Natural killer cell (primary cell): ENCODE data around the gene ZNF326. TPM values are rescaled to one million over a fixed set of nuclear protein-coding genes. Genes with fewer than 3 reads are reported as not detected.
A peak's percentile ranks its signal among the peaks of the same experiment; 100 is the strongest.

Experiments
- ATAC-seq, 3 donors: fragments of 150-1000 bp in 2 of 3; fragments of 200-7000 bp in 1 of 3; cut with Tn5 transposase; 1 replicate in 1 of 3; 2 replicates in 2 of 3; pipeline ENCODE4 v1.10.0; 2021; ENCODE audit warnings: mild to moderate bottlenecking in 2 of 3, moderate library complexity in 2 of 3
- DNase-seq, 2 donors: peaks; one replicate each; pipeline versions ENCODE4 v3.0.0 to v3.0.0-alpha.2; 2013 to 2021; ENCODE audit warnings: mixed read lengths in 1 of 2
- H3K27ac ChIP-seq: one replicate; pipeline ENCODE4 v1.5.1; 2013; ENCODE audit warnings: mild to moderate bottlenecking, low read length
- H3K27me3 ChIP-seq: one replicate; pipeline ENCODE4 v1.6.1; 2013; ENCODE audit warnings: low read length; ENCODE audit not compliant: control insufficient read depth, insufficient read depth
- H3K36me3 ChIP-seq: one replicate; pipeline ENCODE4 v1.6.1; 2013; ENCODE audit warnings: low read length; ENCODE audit not compliant: control insufficient read depth, insufficient read depth
- H3K4me1 ChIP-seq: one replicate; pipeline ENCODE4 v1.6.1; 2013; ENCODE audit warnings: low read length; ENCODE audit not compliant: control insufficient read depth, insufficient read depth
- H3K4me3 ChIP-seq: one replicate; pipeline ENCODE4 v1.5.1; 2013; ENCODE audit warnings: low read length
- H3K9me3 ChIP-seq: one replicate; pipeline ENCODE4 v1.6.1; 2013; ENCODE audit warnings: low read length; ENCODE audit not compliant: control insufficient read depth, insufficient read depth
- H3K27ac Mint-ChIP-seq, 2 donors: one replicate each; pipeline ENCODE4 v1.8.0; 2022; ENCODE audit warnings: mild to moderate bottlenecking in 2 of 2, mixed read lengths in 2 of 2, moderate library complexity in 1 of 2
- H3K27me3 Mint-ChIP-seq, 2 donors: one replicate each; pipeline ENCODE4 v1.8.0; 2022; ENCODE audit warnings: low read depth in 2 of 2, mixed read lengths in 2 of 2
- H3K36me3 Mint-ChIP-seq: one replicate; pipeline ENCODE4 v1.8.0; 2022; ENCODE audit warnings: mixed read lengths
- H3K4me1 Mint-ChIP-seq, 2 donors: one replicate each; pipeline ENCODE4 v1.8.0; 2022; ENCODE audit warnings: mixed read lengths in 2 of 2
- H3K4me3 Mint-ChIP-seq: one replicate; pipeline ENCODE4 v1.8.0; 2022; ENCODE audit warnings: mild to moderate bottlenecking, moderate library complexity, mixed read lengths
- H3K9me3 Mint-ChIP-seq, 2 donors: one replicate each; pipeline ENCODE4 v1.8.0; 2022; ENCODE audit warnings: mixed read lengths in 2 of 2
- WGBS: methylation state at CpG from one replicate; pipeline ENCODE4 v1.1.7; 2013; ENCODE audit warnings: missing lambda C conversion rate; ENCODE audit not compliant: insufficient coverage; 5-methylcytosine and 5-hydroxymethylcytosine counted together
- intact Hi-C: fragments of 100-400 bp; cut with micrococcal nuclease; formaldehyde crosslinking; loops from one replicate; pipeline ENCODE4 v1.14.2; 2022
- total RNA-seq, 4 donors: library from RNA; stranded (reverse); fragments of 120-200 nt in 1 of 4; gene quantifications; one replicate each; pipeline versions ENCODE4 v1.2.3 to v1.2.4, GENCODE V29; 2013 to 2022
- TF ChIP-seq, protein P1 (sequence below): fragments of 200-600 bp; IDR thresholded peaks from one replicate; pipeline ENCODE4 v1.8.0; 2022; ENCODE audit warnings: antibody characterized with exemption

ZNF326 gene
- total RNA-seq, 3 donors from 2014 or later (not counting 1 experiment from before 2014, with no cell fraction given): 44.4 to 49.2 (median 45.7) TPM

DNA sequence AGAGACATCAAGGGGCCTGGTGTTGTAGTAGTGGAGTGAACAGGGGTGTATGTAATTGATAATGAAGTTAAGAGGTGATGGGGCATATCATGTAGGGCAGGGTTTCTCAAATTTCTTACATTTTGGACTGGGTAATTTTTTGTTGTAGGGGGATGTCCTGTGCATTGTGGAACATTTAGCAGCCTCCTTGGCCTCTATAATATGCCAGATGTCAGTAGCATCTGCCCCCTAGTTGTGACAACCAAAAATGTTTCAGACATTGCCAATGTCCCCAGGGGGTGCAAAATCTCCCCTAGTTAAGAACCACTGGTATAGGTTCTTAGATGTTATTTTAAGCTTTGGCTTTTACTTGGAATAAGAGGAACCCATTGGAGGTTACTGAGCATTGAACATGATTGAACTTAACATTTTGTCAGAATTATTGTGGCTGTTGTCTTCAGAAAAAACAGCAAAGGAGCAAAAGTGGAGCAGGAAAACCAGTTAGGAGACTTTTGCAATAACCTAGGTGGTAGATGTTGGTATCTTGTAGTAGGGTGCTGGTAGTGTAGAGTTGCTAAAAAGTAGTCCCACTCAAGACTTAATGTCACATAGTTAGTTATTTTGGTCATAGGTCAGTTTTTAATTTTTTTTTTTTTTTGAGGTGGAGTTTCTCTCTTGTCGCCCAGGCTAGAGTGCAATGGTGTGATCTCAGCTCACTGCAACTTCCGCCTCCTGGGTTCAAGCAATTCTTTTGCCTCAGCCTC, 6.2 kb downstream of the ZNF326 start:
- H3K27ac ChIP-seq: no peak overlapping the region
- ATAC-seq (peak in 1 of 3 donors; percentile 66), DNase-seq (peak in 1 of 2 donors; percentile 34)
- H3K36me3 ChIP-seq: peaks cover 15% of the 10 kb centered on the region
- 63% methylated on average over 2 of the region's 2 CpGs for WGBS
- H3K27me3 ChIP-seq: no peaks in the 10 kb centered on the region
- Mint-ChIP-seq H3K4me3 (no peak overlapping the region), H3K27me3 (no peaks in the 10 kb centered on the region), H3K27ac (peak overlapping the region in 1 of 2 donors; percentile 6), H3K9me3 (no peaks in the 10 kb centered on the region), H3K36me3 (no peaks in the 10 kb centered on the region), H3K4me1 (peaks cover 41 to 52% of the 10 kb centered on the region in 2 donors)
- no peak overlapping the region for H3K4me3 ChIP-seq
- no peaks in the 10 kb centered on the region for H3K9me3 ChIP-seq
- peaks cover 8% of the 10 kb centered on the region for H3K4me1 ChIP-seq
- intact Hi-C loops: no loop called here
- TF ChIP-seq, protein P1, sequence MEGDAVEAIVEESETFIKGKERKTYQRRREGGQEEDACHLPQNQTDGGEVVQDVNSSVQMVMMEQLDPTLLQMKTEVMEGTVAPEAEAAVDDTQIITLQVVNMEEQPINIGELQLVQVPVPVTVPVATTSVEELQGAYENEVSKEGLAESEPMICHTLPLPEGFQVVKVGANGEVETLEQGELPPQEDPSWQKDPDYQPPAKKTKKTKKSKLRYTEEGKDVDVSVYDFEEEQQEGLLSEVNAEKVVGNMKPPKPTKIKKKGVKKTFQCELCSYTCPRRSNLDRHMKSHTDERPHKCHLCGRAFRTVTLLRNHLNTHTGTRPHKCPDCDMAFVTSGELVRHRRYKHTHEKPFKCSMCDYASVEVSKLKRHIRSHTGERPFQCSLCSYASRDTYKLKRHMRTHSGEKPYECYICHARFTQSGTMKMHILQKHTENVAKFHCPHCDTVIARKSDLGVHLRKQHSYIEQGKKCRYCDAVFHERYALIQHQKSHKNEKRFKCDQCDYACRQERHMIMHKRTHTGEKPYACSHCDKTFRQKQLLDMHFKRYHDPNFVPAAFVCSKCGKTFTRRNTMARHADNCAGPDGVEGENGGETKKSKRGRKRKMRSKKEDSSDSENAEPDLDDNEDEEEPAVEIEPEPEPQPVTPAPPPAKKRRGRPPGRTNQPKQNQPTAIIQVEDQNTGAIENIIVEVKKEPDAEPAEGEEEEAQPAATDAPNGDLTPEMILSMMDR: no peak

DNA sequence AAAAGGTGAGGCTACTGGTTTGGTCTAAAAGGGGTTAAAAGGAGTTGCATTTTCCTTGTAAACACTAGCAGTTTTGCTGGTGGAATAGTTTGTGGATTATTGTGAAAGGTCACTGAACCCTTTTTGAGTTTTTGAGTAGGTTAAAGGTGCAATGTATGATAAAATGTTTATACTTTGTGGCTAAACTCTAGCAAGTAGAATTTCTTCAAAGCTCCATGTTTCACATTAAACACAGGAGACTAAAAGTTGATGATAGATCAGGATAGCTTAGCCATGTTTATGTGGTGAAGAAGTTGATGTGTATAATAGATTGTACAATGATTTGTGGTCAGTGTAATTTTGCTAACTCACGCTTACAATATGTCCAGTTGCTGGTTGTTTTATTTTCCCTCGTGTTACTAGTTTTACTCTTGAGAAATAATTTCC, 13.1 kb downstream of the ZNF326 start:
- WGBS: no CpG with 5 or more reads among the region's 2 CpGs
- H3K36me3 Mint-ChIP-seq: peaks cover 5% of the 10 kb centered on the region

DNA sequence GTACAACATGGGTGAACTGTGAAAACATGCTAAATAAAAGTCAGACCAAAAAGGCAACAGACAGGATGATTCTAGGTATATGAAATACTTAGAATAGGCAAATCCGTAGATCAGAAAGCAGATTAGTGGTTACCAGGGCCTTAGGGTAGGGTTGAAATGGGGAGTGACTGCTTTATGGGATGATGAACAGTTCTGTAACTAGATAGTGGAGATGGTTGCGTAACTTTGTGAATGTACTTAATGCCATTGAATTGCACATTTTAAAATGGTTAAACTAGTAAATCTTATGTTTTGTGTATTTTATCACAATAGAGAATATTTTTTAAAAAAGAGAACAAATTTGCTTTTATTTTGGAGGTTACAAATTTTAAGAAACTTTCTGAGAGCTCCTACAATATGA, 17.4 kb downstream of the ZNF326 start:
- 100% methylated on average over 1 of the region's 2 CpGs for WGBS
- Histone ChIP-seq H3K36me3 (peaks cover 59% of the 10 kb centered on the region), H3K4me1 (no peaks in the 10 kb centered on the region), H3K9me3 (no peaks in the 10 kb centered on the region), H3K4me3 (no peak overlapping the region), H3K27me3 (no peaks in the 10 kb centered on the region), H3K27ac (no peak overlapping the region)
- no peak overlapping the region for H3K27ac Mint-ChIP-seq
- H3K27me3 Mint-ChIP-seq: no peaks in the 10 kb centered on the region
- H3K4me3 Mint-ChIP-seq: no peak overlapping the region
- ATAC-seq: no peak
- H3K36me3 Mint-ChIP-seq: peaks cover 16% of the 10 kb centered on the region
- DNase-seq: no peak
- intact Hi-C loops: no loop called here
- H3K4me1 Mint-ChIP-seq: peaks cover 6 to 7% of the 10 kb centered on the region in 2 donors
- TF ChIP-seq, protein P1: no peak
- H3K9me3 Mint-ChIP-seq: no peaks in the 10 kb centered on the region

More for the DNA sequence above, 13.1 kb downstream of the ZNF326 start:
- Histone ChIP-seq H3K4me1 (no peaks in the 10 kb centered on the region), H3K36me3 (peaks cover 41% of the 10 kb centered on the region), H3K27ac (no peak overlapping the region), H3K4me3 (no peak overlapping the region), H3K27me3 (no peaks in the 10 kb centered on the region), H3K9me3 (no peaks in the 10 kb centered on the region)
- Mint-ChIP-seq H3K27me3 (no peaks in the 10 kb centered on the region), H3K4me3 (no peak overlapping the region), H3K27ac (no peak overlapping the region), H3K4me1 (peaks cover 6 to 12% of the 10 kb centered on the region in 2 donors), H3K9me3 (no peaks in the 10 kb centered on the region)
- ATAC-seq (no peak), DNase-seq (no peak)
- intact Hi-C loops: no loop called here
- TF ChIP-seq, protein P1: no peak
